ENCODE data around the gene SPTAN1. TPM values are rescaled to one million over a fixed set of nuclear protein-coding genes. Genes with fewer than 3 reads are reported as not detected.

SPTAN1 gene
- total RNA-seq, 1 experiment from 2014 or later, result 111 TPM

- BruUV-seq (replicated peaks), result no TSS peak
- ATAC-seq (no peak), DNase-seq (ENCODE audit: low read depth, low spot score) (no peak)
- ChIA-PET CTCF (no interaction called here), RAD21 (ENCODE audit: low non-redundant PET in 1 of 2, low total read pairs in 2 of 2, uncharacterized antibody in 2 of 2, unreplicated experiment in 2 of 2) (no interaction called here), POLR2A (no interaction called here)
- Histone ChIP-seq H3K4me1 (ENCODE audit: control insufficient read depth in 1 of 2, insufficient read depth in 2 of 2, low read length in 2 of 2) (peaks cover 0 to 10% of the 10 kb centered on the region in 2 experiments; a peak in 2 of 4 replicates), H3K27me3 (ENCODE audit: insufficient read depth, low read length) (no peaks in the 10 kb centered on the region), H3K36me3 (ENCODE audit: control insufficient read depth in 1 of 2, insufficient read depth in 2 of 2, low read length in 2 of 2) (peaks cover 21 to 45% of the 10 kb centered on the region in 2 experiments), H3K9me2 (ENCODE audit: insufficient read depth) (no peaks in the 10 kb centered on the region), H3K4me3 (replicated peaks in 1 of 2; ENCODE audit: low read depth in 1 of 2, low read length in 2 of 2) (no peak overlapping the region), H3K27ac (ENCODE audit: low read depth, low read length) (no peak overlapping the region), H4K20me1 (ENCODE audit: insufficient read depth) (no peaks in the 10 kb centered on the region), H3K4me2 (ENCODE audit: low read length) (no peak overlapping the region), H3K79me2 (ENCODE audit: insufficient read depth, low read length) (peaks cover 6% of the 10 kb centered on the region), H3K9me3 (ENCODE audit: control insufficient read depth in 1 of 2, insufficient read depth in 1 of 2, low read depth in 1 of 2, low read length in 2 of 2) (no peaks in the 10 kb centered on the region), H2AFZ (ENCODE audit: low read depth, low read length, poor library complexity, severe bottlenecking) (no peak overlapping the region), H3K9ac (ENCODE audit: low read length) (no peak overlapping the region)
- intact Hi-C loops (cut with micrococcal nuclease), result no loop called here
- TF ChIP-seq ELF1 (IDR thresholded peaks at IDR 0.05; ENCODE audit: borderline replicate concordance, low read depth) (no peak), EGR1 (IDR thresholded peaks at IDR 0.05; ENCODE audit: low read depth) (no peak), POLR2A (IDR thresholded peaks at IDR 0.05; ENCODE audit: borderline replicate concordance, extremely low read depth, insufficient read depth, insufficient read length) (no peak), ZBTB33 (IDR thresholded peaks at IDR 0.05; ENCODE audit: extremely low read depth, insufficient replicate concordance, low read length) (no peak), ZFX (IDR thresholded peaks at IDR 0.05) (no peak), YY1 (IDR thresholded peaks at IDR 0.05; ENCODE audit: extremely low read depth, insufficient replicate concordance, low read depth, low read length) (no peak), EZH2 (IDR thresholded peaks at IDR 0.05) (no peak), FOSL1 (IDR thresholded peaks at IDR 0.05; ENCODE audit: low read depth) (no peak), JUND (IDR thresholded peaks at IDR 0.05) (no peak)
Observed at GRCh38 chr9:128629136-128629535, 76.7 kb downstream of the SPTAN1 start.
